GM21515 (cell line): ENCODE data around the gene MT3.
A peak's percentile ranks its signal among the peaks of the same experiment; 100 is the strongest.

Source experiments
- ATAC-seq: cut with Tn5 transposase; IDR thresholded peaks from one replicate; pipeline ENCODE4 v1.9.1; 2021; ENCODE audit not compliant: unreplicated experiment

The MT3 gene

DNA sequence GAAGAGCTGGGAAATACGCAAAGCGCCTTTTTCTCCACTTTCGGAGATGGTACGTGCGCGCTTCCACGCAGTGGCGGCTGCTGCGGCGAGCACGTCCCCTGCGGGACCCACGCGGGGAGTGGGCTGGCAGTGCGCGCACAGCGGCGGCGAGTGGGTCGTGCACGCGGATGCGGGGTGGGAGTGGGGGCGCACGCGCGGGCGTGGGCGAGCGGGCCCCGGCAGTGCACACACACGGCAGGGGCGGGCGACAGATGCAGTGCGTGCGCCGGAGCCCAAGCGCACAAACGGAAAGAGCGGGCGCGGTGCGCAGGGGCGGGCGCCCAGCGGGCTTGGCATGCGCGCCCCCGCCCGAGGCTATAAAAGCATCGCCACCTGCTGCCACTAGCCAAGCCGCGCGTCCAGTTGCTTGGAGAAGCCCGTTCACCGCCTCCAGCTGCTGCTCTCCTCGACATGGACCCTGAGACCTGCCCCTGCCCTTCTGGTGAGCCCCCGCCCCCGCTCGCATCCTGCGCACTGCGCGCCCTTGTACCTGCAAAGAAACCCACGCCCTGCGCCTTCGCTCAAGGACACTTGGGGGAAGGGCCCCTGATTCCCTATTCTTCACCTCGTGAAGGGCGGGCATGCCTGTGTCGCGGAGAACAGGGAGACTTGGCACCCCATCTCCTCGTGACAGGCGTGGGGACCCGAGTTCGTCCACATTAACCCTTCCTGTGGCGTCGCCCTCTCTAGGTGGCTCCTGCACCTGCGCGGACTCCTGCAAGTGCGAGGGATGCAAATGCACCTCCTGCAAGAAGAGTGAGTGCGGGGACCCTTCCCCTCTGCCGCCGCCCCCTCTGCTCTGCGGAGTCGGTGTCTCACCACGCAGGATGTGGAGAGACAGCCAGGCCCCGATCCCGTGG lies at the start of gene MT3:
MT3 (plus strand) TSS at position 388 of the 899 bp plus-strand sequence; CDS start at position 451, 63 bp downstream.
- ATAC-seq, result no peak

DNA sequence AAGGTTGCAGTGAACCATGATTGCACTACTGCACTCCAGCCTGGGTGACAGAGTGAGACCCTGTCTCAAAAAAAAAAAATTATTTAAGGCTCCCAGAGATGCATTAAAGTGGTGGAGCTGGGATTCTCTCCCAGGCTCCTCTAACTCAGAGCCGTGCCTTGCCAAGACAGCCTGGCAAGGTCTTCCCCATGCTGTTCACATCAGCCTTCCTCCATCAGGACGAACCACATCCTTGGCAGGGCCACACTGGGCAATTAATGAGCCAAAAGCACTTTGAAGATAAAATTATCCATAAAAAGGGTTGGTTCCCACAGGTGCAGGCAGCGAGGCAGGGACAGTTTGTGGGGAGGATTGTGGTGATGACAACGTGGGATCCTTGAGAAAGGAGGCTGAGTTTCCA lies 49.7 kb upstream of the MT3 start:
- no peak for ATAC-seq

DNA sequence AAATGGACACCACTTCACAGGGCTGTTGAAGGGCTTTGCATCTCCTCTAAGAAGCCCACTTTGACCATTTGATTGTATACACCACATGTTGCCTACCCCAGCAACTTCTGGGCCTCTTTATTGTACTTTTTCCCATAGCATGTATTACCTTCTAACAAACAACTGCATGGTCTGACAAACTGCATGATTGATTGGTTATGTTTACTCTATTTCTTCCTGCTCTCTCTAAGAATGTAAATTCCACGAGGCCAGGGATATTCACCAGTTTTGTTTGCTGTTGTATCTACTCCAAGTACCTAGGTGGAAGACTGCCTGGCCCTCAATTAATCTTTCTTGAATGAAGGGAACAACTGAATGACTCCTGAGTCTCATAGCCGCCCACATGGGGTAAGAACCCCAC lies 47.3 kb upstream of the MT3 start:
- no peak for ATAC-seq

DNA sequence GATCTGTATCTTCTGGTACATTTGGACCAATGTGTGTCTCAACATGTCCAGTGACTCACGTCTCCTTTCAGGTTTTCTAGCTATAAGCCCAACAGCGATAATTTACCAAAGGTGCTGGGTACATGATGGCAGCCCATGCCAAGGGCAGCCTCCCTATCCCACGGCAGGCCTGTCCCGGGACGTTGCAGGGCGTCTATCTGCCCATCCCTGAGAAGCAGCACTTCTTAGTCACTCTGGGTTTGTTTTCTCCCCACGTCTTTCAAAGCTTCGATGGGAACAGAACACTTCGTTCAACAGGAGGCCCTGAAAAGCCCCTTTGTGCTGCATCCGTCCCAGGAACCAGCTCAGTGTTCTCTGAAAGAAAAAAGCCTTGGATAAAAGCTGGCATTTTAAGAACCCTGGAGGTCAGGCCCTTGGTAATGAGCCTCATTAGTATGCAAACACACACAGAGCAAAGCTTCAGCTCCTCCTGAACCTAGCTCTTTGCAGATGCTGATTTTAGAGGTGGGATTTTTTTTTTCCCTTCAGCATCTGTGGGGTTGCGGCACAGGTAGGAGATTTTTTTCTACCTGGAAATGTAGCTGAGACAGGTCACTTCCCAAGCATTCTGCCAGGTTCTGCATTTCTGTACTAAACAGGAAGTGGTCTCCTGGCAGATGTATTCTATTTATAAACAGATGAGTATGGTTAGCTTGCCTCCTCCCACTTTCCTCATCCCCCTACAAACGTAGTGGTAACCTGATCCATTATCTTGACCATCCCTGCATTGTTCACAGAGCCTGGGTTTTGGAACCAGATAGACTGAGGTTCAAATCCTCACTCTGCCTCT lies 42.0 kb upstream of the MT3 start:
- ATAC-seq, result no peak

DNA sequence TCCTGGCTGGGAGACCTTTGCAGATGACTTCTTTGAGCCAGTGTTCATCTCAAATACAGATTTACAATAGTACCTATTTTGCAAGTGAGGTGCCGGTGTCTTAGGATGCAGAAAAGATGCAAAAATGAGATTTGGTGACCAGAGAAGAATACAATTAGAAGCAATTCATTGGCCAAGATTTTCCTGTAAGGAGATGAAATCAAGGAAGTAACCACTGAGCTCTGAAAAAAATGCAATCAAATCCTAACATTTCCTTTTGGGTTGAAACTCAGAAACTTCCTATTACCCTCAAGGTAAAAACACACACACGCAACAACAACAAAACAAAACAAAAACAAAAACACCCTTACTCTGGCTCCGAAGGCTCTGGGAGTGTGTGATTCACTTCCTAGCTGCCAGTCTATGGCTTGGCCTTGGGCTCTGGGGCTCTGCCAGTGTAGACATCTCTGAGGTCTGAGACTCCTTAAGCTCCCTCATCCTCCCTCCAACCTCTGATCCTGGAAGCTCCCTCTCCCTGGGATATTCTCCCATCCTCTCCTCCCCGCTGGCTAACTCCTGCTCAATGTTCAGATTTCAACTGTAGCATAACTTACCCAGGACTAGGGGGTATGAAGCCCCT lies 41.3 kb upstream of the MT3 start:
- ATAC-seq, result no peak

DNA sequence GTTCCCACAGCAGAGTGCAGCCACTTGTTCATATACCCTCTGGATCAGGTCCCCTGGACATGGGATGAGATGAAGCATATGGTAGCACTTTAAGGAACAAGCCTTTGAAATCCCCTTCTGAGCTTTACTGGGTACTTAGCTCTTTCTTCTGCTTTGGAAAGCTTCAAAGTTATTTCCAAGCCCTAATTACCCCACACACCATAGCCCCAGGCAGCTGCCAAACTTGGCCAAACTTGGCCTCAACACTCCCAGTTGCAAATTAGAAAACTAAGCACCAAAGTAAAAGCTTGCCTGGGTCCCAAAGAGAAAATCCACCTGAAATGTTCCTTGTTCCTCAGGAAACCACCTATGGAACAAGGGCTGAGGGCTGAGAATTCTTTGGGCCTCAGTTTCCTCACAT lies 40.2 kb upstream of the MT3 start:
- ATAC-seq, result no peak

DNA sequence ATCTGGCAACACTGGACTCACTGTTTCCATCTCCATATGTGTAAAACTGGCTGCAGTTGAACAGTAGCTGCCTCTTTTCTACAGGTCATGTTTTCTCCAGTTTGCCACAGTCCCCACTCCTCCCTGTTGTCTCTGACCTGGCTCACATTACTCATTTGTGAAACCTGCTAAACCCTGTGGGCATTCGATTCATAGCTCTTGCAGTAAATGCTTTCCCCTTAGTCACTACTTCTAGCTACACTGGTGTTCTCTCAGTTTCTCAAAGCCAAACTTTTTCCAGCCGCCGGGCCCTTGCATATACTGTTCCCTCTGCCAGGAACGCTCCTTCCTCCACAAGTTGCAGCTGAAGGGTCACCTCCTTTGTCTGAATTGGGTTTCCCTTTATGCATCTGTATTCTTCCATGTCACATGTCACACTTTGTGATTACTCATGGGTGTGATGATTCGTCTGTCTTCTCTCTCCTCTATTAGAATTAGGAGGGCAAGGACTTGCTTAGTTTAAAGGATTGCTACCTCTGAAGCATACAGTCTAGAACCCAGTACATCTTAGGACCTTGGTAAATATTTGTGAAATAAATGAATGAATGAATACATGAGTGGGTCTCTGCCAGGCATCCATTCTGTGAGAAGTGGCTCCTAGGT lies 39.5 kb upstream of the MT3 start:
- ATAC-seq, result no peak

DNA sequence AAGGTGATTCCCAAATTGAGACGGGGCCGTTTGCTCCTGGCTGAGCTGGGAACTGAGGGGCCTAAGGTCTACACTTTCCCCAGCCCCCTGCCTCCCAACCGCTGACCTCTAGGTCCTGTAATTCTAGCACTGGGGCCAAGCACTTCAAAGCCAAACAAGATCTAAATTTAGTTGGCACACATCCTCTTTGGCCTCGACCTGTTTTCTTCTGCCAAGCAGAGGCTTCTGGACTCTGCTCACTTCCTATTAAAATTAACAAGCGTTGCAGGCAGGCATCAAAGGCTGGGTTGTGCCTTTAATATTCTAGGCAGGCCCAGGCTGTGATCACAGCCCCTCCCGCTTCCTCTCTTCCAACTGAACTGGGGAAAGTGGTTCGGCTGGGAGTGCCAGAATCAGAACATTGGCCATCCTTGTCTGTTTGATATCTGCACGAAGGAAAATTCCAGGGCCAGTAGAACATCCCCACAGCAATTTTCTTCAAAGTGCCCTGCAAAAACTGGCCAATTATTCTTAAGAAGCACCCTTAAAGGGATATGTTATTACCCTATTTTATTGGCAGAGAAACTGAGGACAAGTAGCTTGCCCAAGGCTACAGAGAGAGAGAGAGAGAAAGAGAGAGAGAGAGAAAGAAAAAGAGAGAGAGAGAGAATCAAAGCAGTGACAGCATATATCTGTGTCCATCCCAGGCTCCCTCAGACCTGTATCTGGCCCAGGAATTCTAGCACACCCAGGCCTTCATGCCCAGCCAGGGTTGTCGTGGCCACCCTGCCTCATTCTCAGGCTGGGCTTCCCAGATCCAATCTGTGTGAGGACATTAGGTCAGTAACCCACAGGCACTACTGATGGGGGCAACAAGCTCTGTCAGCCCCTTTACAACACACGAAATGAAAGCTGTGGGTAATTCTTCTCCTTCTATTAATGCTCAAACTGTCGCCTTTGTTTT lies 37.3 kb upstream of the MT3 start:
- ATAC-seq, result no peak

DNA sequence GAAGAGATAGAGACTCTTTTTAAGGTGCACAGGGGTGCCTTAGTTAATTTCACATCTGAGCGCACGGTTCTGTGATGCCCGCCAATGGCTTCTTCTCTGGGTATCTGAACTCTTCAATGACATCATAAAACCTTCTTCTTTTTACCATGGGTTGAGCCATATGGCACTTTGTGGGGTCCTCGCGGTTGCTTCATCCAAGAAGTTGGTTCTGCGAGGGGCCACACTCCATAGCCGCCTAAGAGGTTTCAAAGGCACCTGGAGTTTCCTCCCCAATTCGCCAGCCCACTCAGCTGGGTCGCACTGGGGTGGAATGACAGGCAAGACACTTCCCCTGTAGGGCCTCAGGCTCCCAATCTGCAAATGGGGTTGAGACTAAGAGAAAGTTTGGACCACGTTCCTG lies 34.9 kb upstream of the MT3 start:
- no peak for ATAC-seq

DNA sequence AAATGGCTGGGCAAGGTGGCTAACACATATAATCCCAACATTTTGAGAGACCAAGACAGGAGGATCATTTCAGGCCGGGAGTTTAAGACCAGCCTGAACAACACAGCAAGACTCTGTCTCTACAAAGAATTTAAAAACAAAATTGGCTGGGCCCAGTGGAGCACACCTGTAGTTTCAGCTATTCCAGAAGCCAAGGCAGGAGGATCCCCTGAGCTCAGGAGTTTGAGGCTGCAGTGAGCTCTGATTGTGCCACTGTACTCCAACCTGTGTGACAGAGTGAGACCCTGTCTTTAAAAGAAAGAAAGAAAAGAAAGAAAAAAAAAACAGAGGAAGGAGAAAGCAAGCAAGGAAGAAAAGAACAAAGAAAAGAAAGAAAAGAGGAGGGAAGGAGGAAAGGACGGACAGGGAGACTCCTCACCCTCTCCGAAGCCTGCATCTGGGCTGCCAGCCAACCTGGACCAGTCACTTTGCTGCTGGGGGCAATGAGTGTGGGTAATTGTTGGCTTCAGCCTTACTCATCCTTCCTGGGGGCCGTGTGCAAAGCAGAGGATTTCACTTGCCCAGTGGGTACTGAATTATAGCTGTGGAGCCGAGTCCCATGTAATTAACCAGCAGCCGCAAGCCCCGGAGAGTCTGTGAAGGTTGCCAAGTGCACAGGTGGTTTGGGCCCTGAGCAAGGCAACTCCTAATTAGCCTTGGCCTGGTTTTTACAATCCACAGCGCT lies 31.1 kb upstream of the MT3 start:
- ATAC-seq, result no peak

DNA sequence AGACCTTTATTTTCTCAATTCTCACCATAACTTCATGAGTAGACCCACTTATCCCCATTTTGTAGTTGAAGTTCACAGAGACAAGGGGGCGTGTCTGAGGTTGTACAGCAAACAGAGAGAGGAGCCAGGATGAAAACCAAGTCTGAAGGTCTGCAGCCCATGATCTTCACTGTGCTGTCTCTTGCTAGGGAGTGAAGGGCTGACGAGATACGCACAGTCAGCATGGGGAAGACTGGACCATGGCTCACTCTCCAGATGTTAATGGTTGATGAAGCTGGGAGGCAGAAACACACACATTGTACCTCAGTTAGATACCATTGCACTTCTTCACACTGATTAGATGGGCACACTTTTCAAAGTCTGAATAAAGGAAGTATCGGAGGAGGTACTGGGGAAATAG lies 30.2 kb upstream of the MT3 start:
- ATAC-seq, result no peak

DNA sequence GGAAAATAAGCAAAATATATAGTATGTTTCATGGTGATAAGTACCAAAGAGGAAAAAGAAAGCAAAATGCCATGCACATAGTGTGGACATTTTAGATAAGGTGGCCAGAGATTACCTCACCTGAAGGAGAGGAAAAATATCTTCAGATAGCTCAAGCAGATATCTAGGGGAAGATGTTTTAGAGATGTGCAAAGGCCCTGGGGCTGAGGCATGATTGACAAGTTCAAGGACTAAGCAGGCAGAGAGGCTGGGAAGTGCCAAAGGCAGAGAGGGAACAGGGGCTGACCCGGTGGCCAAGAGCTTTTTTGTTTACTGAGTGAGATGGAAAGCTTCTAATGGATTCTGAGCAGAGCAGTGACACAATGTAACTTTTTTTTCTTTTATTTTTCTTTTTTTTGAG lies 28.9 kb upstream of the MT3 start:
- ATAC-seq, result no peak

DNA sequence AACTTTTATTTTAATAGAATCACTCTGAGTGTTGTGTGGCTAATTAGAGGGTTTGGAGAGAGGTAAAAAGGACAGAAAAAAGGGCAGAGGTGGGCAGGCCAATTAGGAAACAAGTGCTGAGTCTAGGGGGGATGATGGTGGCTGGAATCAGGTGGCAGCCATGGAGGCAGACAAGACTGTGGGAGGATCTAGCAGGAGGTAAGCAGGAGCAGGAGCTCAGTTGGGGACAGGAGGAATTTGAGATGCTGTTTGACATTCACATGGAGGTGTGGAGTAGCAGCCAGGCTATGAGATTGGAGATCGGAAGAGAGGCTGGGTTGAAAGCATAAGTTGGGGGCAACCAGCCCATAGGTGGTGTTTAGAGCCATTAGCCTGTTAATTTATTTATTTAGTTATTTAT lies 28.2 kb upstream of the MT3 start:
- ATAC-seq, result no peak

DNA sequence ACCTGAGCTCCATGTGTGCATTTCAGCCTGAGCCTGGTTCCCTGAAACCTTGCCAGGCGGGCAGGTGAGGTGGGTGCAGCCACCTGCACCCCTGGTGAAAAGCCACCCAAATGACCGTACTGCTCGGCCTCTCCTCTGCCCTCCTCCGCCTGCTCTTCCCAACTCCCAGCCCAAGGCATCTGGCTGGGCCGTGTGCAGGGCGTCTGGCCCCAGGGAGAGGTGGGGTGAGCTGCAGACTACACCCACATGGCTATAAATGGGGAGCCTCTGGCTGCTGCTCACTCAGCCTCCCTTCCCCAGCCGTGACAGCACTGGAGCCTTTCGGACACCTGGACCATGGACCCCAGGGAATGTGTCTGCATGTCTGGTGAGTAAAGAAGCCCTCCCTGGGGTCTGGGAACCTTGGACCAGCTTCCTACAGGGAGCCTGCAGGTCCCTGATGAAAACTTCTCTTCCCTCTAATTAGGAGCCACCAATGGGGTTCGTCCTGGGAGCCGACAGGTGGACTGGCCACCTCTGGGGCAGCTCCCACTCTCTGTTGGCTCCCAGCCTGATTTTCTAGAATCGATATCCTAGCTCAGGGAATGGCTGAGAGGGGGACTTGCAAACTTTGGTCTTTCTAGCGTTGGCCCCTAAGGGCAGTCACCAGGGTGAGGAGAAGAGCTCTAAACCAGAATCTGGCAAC lies 24.4 kb upstream of the MT3 start, which contains the start of gene MT4:
MT4 (plus strand) TSS at position 281 of the 685 bp plus-strand sequence; CDS start at position 337, 56 bp downstream.
- ATAC-seq, result no peak

DNA sequence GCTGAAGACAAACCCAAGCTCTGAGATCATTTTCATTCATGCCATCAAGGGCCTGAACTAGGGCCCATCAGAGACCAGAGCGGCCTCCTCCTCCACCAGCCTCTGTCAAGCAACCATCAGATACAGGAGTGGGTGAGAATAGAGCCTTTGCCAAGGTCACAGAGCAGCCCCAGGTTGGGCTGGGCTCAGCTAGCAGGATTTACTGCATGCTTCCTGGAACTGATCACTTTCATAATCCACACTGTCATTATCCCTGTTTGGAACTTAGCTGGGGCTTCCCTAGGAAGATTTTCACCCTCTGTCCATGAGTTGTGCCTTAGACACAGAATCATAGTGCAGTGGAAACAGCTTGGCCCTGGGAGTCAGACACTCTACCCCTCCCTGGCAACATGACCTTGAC lies 19.4 kb upstream of the MT3 start:
- ATAC-seq, result no peak

DNA sequence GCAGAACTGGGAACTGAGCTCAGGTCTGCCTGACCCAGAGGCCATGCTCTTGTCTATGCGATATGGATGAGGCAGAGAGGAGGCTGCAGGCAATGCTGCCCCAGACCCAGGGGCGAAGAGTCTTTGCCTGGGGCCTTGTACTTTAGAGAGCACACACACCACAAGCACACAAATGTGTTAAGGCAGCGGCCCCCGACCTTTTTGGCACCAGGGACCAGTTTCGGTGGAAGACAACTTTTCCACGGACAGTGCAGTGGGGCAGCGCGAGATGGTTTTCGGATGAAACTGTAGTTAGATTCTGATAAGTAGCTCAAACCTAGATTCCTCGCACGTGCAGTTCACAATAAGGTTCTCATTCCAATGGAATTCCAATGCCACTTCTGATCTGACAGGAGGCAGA lies 17.8 kb upstream of the MT3 start:
- no peak for ATAC-seq

DNA sequence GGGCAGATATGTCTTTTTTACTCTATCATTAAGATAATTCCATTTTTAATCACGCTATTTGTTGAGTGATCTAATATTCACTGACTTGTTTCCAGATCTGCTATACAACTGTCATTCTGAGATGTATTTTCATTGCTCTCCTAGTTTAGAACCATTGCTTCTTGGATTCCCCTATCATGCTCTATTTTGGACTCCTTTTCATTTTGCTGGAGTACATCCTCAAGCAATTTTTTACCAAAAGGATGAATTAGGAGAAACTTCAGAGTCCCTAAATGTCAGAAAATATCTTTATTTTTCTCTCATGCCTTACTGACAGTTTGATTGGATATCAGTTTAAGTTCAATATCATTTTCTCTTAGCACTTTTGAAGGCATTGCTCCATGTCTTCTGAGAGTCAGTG lies 14.7 kb upstream of the MT3 start:
- ATAC-seq, result no peak

DNA sequence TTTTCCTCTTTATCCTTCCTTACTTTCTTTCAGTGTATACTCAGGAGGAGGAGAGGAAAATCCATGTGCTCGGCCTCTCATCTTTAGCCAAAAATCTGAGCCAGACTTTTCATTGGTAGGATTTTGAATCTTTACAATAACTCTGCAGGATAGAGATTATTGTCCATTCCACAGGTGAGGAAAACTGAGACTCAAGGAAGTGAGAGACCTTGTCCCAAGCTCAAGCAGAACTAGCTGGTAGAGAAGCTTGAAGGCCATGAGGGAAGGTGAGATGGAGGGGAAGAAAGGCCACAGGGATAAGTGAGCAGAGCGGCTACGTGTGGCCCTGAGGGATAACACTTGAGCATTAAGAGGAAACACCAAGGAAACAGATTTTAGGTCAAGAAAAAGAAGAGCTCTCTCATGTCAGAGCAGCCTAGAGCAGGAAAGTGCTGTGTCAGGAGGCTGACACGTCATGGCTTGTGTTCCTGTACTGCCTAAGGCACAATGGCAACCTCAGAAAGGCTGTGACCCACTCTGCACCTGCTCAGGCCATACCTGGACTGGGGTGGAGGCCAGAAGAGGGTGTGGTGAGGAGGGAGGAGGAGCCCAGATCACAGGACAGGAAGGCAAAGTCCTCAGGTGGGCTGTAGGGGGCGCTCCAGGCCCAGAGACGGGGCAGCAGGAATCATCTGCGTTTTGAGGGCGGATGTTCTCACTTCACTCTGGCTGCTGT lies 12.6 kb upstream of the MT3 start:
- peak; percentile 85 for ATAC-seq
